ENCODE data around the gene NRXN3.
A peak's percentile ranks its signal among the peaks of the same experiment; 100 is the strongest.

NRXN3 gene

GRCh38 chr14:78170203-78170602 lies at the start of gene NRXN3:
Gene NRXN3, plus strand, starts transcription at chr14:78170373. Its CDS starts 72,721 bp downstream, at chr14:78243094.
- no peak for FAIRE-seq
- no peak for DNase-seq (ENCODE audit: low spot score)

- no peak for FAIRE-seq
- DNase-seq (ENCODE audit: low spot score): no peak
Observed at GRCh38 chr14:78122436-78122835, 47.7 kb upstream of the NRXN3 start.

GRCh38 chr14:78123650-78124253 lies 46.4 kb upstream of the NRXN3 start:
- DNase-seq (ENCODE audit: low spot score) (no peak), FAIRE-seq (no peak)

GRCh38 chr14:78127961-78128360 lies 42.2 kb upstream of the NRXN3 start:
- DNase-seq (ENCODE audit: low spot score) (no peak), FAIRE-seq (no peak)

GRCh38 chr14:78129375-78129774 lies 40.8 kb upstream of the NRXN3 start:
- no peak for FAIRE-seq
- no peak for DNase-seq (ENCODE audit: low spot score)

GRCh38 chr14:78130356-78130755 lies 39.8 kb upstream of the NRXN3 start:
- FAIRE-seq (no peak), DNase-seq (ENCODE audit: low spot score) (peak; percentile 5)

- DNase-seq (ENCODE audit: low spot score): no peak
- no peak for FAIRE-seq
Observed at GRCh38 chr14:78131201-78131600, 39.0 kb upstream of the NRXN3 start.

GRCh38 chr14:78131616-78132015 lies 38.6 kb upstream of the NRXN3 start:
- no peak for FAIRE-seq
- DNase-seq (ENCODE audit: low spot score): no peak

- peak; percentile 90 for DNase-seq (ENCODE audit: low spot score)
Observed at GRCh38 chr14:78135450-78135891, 34.7 kb upstream of the NRXN3 start.

GRCh38 chr14:78136695-78137094 lies 33.5 kb upstream of the NRXN3 start:
- DNase-seq (ENCODE audit: low spot score) (no peak), FAIRE-seq (no peak)

More at GRCh38 chr14:78135450-78135891, 34.7 kb upstream of the NRXN3 start:
- peak; percentile 92 for FAIRE-seq

GRCh38 chr14:78141590-78141989 lies 28.6 kb upstream of the NRXN3 start:
- FAIRE-seq: no peak

GRCh38 chr14:78142998-78143397 lies 27.2 kb upstream of the NRXN3 start:
- no peak for FAIRE-seq

More at GRCh38 chr14:78141590-78141989, 28.6 kb upstream of the NRXN3 start:
- no peak for DNase-seq (ENCODE audit: low spot score)

GRCh38 chr14:78143489-78144145 lies 26.6 kb upstream of the NRXN3 start:
- DNase-seq (ENCODE audit: low spot score) (peak; percentile 65), FAIRE-seq (peak; percentile 90)

More at GRCh38 chr14:78142998-78143397, 27.2 kb upstream of the NRXN3 start:
- DNase-seq (ENCODE audit: low spot score): no peak

- DNase-seq (ENCODE audit: low spot score) (no peak), FAIRE-seq (no peak)
Observed at GRCh38 chr14:78152201-78153063, 17.7 kb upstream of the NRXN3 start.

GRCh38 chr14:78153064-78153341 lies 17.2 kb upstream of the NRXN3 start:
- FAIRE-seq (no peak), DNase-seq (ENCODE audit: low spot score) (no peak)

- DNase-seq (ENCODE audit: low spot score) (no peak), FAIRE-seq (no peak)
Observed at GRCh38 chr14:78154827-78155226, 15.3 kb upstream of the NRXN3 start.

- FAIRE-seq (no peak), DNase-seq (ENCODE audit: low spot score) (no peak)
Observed at GRCh38 chr14:78156196-78156595, 14.0 kb upstream of the NRXN3 start.

- DNase-seq (ENCODE audit: low spot score): no peak
- no peak for FAIRE-seq
Observed at GRCh38 chr14:78157494-78158437, 12.4 kb upstream of the NRXN3 start.

GRCh38 chr14:78162202-78162601 lies 8.0 kb upstream of the NRXN3 start:
- DNase-seq (ENCODE audit: low spot score): peak; percentile 60
- FAIRE-seq: peak; percentile 54

- DNase-seq (ENCODE audit: low spot score) (no peak), FAIRE-seq (no peak)
Observed at GRCh38 chr14:78164226-78164853, 5.8 kb upstream of the NRXN3 start.

GRCh38 chr14:78172428-78172827 lies 2.3 kb downstream of the NRXN3 start:
- DNase-seq (ENCODE audit: low spot score): no peak
- FAIRE-seq: no peak

Data from RCC 7860 (cell line).